ENCODE results near the gene CBX4. TPM values are rescaled to one million over a fixed set of nuclear protein-coding genes. Genes with fewer than 3 reads are reported as not detected.

The CBX4 gene
- total RNA-seq, 2 donors from 2014 or later = 4.2 to 4.9 TPM

GRCh38 chr17:79791735-79792161 is 47.5 kb downstream of the CBX4 start:
- H3K36me3 Mint-ChIP-seq (ENCODE audit: low read depth) = no peaks in the 10 kb centered on the region
- peaks cover 18% of the 10 kb centered on the region for H3K4me1 Mint-ChIP-seq
- WGBS, 2 experiments (ENCODE audit: insufficient coverage in 1 of 2, insufficient read length in 1 of 2) = 5% methylated on average over 9 to 24 of the region's 26 CpGs
- H3K9ac ChIP-seq (ENCODE audit: extremely low read depth, low read length, poor library complexity, severe bottlenecking) = no peak overlapping the region
- DNase-seq = no peak
- peaks cover 90% of the 10 kb centered on the region for H3K27me3 Mint-ChIP-seq (ENCODE audit: insufficient read depth)
- H3K27ac ChIP-seq (ENCODE audit: low read depth, low read length) = no peak overlapping the region
- no peak overlapping the region for H3K4me3 Mint-ChIP-seq
- no peaks in the 10 kb centered on the region for H3K9me3 Mint-ChIP-seq
- peaks cover 11% of the 10 kb centered on the region for H3K4me1 ChIP-seq (ENCODE audit: control insufficient read depth, insufficient read depth, low read length)
- no peak for TF ChIP-seq CTCF (conservative IDR thresholded peaks at IDR 0.05)
- peaks cover 6% of the 10 kb centered on the region for H3K36me3 ChIP-seq (ENCODE audit: control insufficient read depth, insufficient read depth, low read length)
- H3K27me3 ChIP-seq (ENCODE audit: control insufficient read depth, insufficient read depth, low read length, poor library complexity, severe bottlenecking) = peaks cover 98% of the 10 kb centered on the region
- H3K9me3 ChIP-seq (ENCODE audit: control insufficient read depth, low read length) = no peaks in the 10 kb centered on the region
- H3K27ac Mint-ChIP-seq = no peak overlapping the region
- H3K4me3 ChIP-seq (ENCODE audit: low read length) = no peak overlapping the region

- Mint-ChIP-seq H3K36me3 (ENCODE audit: low read depth) (no peaks in the 10 kb centered on the region), H3K27me3 (ENCODE audit: insufficient read depth) (peaks cover 85% of the 10 kb centered on the region)
Observed at GRCh38 chr17:79790805-79791734, 48.2 kb downstream of the CBX4 start.

More at GRCh38 chr17:79790805-79791734, 48.2 kb downstream of the CBX4 start:
- Mint-ChIP-seq H3K4me1 (peaks cover 14% of the 10 kb centered on the region), H3K27ac (no peak overlapping the region), H3K4me3 (no peak overlapping the region), H3K9me3 (no peaks in the 10 kb centered on the region)
- Histone ChIP-seq H3K4me1 (ENCODE audit: control insufficient read depth, insufficient read depth, low read length) (peaks cover 9% of the 10 kb centered on the region), H3K9me3 (ENCODE audit: control insufficient read depth, low read length) (no peaks in the 10 kb centered on the region), H3K27ac (ENCODE audit: low read depth, low read length) (no peak overlapping the region), H3K36me3 (ENCODE audit: control insufficient read depth, insufficient read depth, low read length) (peaks cover 6% of the 10 kb centered on the region), H3K9ac (ENCODE audit: extremely low read depth, low read length, poor library complexity, severe bottlenecking) (no peak overlapping the region), H3K4me3 (ENCODE audit: low read length) (no peak overlapping the region), H3K27me3 (ENCODE audit: control insufficient read depth, insufficient read depth, low read length, poor library complexity, severe bottlenecking) (peaks cover 95% of the 10 kb centered on the region)
- DNase-seq = peak; percentile 79
- no peak for TF ChIP-seq CTCF (conservative IDR thresholded peaks at IDR 0.05)
- WGBS, 2 experiments (ENCODE audit: insufficient coverage in 1 of 2, insufficient read length in 1 of 2) = 3 to 6% methylated on average over 14 to 68 of the region's 68 CpGs

Measured in endodermal cell (in vitro differentiated cells).